Measurements from ENCODE around the gene RPS6KA5.

- no peak for TF ChIP-seq CTCF (IDR thresholded peaks at IDR 0.05 in 8 of 11, conservative IDR thresholded peaks at IDR 0.05 in 3 of 11)
- no peak for TF ChIP-seq POLR2A (IDR thresholded peaks at IDR 0.05)
Observed at GRCh38 chr14:90811641-90812040, 248.8 kb downstream of the RPS6KA5 start.
